SKM-1 treated with dmso at 0.1 percent for 144 hours (cell line): ENCODE results near the gene AADACL4.
"Not testable (repeated sequence)": the region's sequence is repeated elsewhere in the genome, so short reads cannot be mapped to it uniquely, and the experiment has no call there.

Experiments used
- DNase-seq: peaks from one replicate; lab custom pipeline; 2025; ENCODE audit not compliant: unreplicated experiment; lab: John Stamatoyannopoulos, UW

The AADACL4 gene

DNA sequence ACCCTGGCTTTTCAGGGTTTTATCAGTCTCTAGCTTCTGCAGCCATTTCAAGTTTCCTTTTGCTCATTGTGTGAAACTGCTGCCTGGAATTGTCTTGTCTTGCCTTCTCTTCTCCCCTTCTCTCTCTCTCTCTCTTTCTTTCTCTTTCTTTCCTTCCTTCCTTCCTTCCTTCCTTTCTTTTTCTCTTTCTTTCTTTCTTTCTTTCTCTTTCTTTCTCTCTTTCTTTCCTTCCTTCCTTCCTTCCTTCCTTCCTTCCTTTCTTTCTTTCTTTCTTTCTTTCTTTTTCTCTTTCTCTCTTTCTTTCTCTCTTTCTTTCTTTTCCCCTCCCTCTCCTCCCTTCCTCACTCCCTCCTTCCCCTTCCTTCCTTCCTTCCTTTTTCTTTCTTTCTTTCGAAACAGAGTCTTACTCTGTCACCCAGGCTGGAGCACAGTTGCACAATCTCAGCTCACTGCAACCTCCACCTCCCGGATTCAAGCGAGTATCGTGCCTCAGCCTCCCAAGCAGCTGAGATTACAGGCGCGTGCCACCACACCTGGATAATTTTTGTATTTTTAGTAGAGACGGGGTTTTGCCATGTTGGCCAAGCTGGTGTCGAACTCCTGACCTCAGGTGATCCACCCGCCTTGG lies 14.1 kb downstream of the AADACL4 start:
- not testable (repeated sequence) for DNase-seq

DNA sequence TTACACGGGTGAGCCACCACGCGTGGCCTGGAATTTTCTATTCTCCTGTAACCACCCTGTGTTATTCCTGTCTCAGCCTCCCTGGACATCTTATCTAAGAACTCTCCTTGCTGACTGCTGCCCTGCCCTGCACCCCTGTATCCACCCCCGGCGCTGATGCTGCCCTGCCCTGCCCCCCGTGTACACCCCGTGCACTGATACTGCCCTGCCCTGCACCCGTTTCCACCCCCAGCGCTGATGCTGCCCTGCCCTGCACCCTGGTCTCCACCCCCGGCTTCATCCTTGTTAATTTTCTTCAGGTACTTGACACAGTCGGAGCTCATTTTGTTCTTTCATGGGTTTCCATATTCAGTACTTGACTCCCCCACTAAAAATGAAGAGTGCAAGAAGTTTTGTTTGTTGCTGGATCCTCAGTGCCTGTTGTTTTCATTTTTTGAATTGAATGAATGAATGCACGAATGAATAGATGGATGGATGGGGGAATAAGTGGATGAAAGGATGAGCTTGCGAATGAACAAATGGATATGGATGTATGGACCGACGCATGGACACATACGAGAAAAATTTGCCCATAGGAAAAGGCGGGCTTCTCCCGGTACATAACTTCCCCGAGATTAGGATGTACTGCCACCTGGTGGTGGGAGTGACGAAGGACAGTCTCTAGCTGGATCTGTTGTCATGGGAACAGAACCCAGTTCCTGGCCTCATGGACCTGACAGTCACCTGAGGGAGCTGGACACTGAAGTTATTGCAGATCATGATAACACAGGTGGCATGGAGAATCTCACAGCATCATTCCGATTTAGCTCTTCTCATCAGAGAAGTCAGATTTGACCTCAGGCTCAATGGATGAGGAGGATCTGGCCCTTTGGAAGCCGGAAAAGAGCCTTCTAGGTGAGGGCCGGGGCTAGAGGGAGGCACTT lies 14.9 kb downstream of the AADACL4 start:
- DNase-seq: peak; percentile 56

DNA sequence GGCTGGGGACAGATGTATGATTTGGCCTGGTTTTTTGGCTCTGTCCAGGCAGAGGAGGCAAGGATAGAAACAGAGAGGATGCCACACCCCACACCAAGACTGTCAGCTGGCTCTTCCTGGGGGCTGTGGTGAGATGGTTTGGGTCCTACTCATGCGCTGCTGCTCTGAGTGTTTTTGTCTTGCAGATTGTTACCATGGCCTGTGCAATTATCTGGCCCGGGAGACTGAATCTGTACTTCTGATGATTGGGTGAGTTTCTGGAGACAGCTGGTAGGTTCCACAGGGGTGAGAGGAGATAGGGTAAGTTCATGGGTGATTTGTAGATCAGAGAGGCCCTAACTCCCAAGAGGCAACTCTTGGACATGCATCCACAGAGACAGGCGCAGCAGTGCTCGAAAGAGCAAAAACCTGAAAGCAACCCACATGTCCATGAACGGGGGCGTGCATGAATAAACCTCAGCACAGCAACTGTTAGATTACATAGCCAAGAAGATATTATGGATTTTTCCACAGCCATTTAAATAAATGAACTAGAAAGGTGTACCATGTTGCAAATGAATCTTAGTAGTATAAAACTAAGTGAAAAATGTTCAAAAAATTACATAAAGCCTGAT lies 17.8 kb downstream of the AADACL4 start:
- DNase-seq: no peak

DNA sequence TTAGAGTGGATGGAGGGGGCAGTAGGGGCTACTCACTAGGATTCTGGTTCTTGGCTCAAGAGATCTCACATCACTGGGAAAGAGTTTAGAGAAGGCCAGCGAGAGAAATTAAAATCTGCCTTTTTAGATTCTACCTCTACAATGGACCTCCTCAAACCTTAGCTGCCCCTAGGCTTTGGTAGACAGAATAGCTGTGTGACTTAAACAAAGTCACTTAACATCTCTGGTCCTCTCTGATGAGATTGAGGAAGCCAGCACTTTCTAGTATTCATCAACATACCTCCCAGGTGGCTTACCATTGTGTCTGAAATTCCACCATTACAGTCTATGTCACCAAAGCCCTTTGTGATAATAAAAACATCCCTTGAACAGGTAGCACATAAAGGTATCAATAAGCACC lies 18.7 kb downstream of the AADACL4 start:
- DNase-seq: no peak

DNA sequence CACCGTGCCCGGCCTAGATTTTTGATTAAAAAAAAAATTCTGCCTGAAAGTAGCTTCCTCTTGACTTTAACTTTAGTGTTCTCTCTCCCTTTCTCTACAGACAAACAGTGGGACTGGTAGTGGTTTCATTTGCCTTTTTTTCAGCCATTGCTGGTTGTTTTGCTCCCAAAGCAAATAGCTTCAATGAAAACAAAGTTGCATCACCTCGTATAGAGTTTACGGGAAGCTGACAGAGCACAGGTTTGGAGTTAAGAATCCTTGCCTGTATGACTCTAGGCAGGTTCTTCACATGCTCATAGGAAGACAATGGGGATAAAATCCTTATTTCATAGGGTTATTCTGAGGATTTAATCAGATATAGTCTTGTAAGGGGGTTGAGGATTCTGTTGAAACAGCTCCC lies 21.6 kb downstream of the AADACL4 start:
- no peak for DNase-seq

DNA sequence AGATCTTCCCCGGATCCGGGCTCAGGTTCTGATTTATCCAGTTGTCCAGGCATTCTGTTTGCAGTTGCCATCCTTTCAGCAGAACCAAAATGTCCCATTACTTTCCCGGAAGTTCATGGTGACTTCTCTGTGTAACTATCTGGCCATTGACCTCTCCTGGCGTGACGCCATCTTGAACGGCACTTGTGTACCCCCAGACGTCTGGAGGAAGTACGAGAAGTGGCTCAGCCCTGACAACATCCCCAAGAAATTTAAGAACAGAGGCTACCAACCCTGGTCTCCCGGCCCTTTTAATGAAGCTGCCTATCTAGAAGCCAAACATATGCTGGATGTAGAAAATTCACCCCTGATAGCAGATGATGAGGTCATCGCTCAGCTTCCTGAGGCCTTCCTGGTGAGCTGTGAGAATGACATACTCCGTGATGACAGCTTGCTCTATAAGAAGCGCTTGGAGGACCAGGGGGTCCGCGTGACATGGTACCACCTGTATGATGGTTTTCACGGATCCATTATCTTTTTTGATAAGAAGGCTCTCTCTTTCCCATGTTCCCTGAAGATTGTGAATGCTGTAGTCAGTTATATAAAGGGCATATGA lies 22.4 kb downstream of the AADACL4 start:
- DNase-seq: no peak

DNA sequence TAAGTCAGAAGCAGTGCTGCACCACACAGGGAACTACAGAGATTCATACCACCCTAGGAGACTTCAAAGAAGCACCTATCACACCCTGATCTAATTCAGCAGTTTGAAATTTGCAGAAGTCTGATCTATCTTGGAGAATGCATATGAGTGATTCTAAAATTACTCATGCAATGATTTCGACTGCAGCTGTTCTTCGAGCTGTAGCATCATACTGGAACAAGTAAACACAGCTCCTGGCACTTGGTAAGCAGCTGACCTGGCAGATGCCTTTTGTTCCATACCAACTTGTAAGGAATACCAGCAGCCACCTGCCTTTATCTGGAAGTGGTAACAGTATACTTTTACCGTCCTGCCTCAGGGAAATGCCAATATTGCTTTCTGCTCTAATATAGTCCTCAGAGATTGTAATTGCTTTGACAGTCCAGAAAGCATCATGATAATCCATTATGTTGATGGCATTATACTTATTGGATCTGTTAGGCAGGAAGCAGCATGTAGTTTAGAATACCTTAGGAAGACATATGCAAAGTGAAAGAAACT lies 25.7 kb downstream of the AADACL4 start:
- no peak for DNase-seq

DNA sequence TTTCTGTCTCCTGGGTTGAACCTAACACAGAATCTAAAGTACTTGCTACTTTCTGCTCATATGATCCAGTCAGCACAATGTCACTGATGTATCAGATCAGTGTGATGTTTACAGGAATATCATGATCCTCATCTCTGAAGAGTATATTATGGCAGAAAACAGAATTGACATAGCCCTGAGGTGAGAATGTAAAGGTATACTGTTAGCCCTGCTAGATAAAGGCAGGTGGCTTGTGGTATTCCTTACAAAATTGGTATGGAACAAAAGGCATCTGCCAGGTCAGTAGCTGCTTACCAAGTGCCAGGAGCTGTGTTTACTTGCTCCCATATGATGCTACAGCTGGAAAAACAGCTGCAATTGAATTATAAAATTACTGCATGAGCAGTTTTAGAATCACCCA lies 30.5 kb downstream of the AADACL4 start:
- DNase-seq: no peak

DNA sequence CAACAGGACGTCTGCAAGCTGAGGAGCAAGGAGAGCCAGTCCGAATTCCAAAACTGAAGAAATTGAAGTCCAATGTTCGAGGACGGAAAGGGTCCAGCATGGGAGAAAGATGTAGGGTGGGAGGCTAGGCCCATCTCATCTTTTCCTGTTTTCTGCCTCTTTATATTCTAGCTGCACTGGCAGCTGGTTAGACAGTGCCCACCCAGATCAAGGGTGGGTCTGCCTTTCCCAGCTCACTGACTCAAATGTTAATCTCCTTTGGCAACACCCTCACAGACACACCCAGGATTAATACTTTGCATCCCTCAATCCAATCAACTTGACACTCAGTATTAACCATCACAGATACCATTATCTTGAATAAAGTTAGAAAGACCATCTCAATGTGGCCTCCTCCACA lies 32.2 kb downstream of the AADACL4 start:
- not testable (repeated sequence) for DNase-seq

DNA sequence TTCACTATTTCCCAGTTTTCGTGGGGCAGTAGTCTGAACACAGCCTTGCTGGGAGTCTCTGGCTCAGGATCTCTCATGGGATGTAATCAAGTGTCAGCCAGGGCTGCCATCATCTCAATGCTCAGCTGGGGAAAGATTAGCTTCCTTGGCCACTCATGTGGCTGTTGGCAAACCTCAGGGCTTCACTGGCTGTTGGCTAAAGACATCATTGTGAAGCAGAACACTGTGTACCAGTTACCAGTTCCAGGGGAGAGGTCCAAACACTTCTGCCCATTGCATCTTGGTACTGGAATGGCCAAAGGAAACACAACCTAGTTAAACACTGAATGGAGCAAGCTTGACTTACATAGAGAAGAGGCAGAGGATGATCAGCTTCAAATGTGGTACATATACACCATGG lies 33.7 kb downstream of the AADACL4 start:
- DNase-seq: no peak

DNA sequence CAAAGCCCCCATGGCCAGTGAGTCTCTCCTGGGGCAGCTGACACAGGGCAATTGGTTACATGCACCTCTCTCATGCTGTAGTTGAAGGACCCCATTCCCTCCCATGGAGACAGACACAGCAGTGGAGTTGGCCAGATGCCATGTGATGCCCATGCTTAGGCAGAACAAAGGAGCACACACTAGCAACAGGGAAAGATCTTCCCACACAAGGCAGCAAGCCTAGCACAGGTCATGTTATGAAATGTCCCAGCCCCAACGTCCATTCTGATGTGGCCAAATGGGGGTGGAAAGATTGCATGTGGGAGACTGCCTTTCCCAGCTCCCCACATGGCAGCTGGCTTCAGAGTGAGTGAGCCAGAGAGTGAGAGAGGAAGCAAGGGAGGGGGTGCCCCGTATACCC lies 34.5 kb downstream of the AADACL4 start:
- no peak for DNase-seq

DNA sequence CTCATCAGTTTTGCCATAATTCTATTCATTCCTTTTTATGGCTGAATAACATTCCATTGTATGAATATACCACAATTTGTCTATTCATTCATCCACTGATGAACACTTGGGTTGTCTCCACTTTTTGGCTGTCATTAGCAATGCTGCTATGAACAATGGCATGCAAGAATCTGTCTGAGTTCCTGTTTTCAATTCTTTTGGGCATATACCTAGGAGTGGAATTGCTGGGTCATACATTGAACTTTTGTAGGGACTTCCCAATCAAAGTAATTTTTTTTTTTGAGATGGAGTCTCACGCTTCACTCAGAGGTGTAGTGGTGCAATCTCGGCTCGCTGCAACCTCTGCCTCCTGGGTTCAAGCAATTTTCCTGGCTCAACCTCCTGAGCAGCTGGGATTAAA lies 34.9 kb downstream of the AADACL4 start:
- no peak for DNase-seq

DNA sequence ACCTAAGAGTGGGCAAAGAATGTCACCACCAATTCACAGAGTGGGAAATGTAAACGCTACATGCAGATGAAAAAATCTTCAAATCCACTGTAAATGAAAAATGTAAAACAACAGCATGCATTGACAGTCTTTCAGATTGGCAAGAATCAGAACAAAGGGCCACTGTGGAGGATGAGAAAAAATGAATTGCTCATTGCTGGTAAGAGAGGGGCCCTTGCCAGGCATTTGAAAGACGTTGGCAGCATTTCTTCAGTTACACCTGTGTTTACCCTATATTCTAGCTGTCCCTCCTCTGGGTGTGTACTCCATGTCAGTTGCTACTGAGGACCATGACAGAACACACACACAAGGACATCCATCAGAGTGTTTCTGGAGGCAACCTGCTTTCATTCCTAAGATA lies 46.3 kb downstream of the AADACL4 start:
- DNase-seq: no peak

DNA sequence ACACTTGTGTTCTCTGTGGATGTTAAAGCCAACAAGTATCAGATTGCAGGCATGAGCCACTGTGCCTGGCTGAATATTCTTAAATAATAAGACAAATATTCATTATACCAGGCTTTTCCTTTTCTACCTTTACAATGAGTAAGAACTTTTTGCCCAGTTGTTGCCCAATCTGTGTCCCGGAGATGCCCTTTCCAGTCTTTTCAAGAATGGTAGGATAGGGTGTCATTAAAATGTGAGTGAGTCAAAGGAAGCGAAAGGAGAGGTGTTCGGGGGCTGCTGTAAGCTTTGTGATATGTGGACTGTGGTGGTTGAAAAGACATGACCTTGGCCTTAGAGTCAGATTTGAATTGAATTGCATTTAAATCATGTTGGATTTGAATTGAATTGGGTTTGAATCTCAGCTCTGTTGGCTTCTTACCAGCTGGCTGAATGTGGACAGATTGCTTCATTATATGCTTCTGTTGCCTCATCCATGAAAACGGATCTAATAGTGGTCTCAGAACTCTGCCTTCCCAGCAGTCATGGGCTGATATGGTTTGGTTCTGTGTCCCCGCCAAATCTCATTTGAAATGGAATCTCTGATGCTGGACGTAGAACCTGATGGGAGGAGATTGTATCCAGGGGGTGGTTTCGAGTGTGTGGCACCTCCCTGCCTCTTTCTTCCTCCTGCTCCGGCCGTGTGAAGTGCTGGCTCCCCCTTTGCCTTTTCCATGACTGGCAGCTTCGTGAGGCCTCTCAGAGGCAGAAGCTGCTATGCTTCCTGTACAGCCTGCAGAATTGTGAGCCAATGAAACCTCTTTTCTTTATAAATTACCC lies 49.3 kb downstream of the AADACL4 start:
- DNase-seq: no peak

DNA sequence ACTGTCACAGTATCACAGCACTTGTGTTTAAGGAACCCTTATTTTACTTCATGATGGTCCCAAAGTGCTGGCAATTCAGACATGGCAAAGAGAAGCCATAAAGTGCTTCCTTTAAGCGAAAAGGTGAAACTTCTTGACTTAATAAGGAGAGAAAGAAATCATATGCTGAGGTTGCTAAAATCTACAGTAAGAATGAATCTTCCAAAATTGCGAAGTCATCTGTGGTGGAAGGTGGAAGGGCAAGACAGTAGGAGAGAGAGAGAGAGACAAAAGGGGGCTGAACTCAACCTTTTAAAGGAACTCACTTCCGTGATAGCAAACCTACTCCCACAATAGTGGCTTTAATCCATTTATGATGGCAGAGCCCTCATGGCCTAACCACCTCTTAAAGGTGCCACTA lies 52.8 kb downstream of the AADACL4 start:
- no peak for DNase-seq

DNA sequence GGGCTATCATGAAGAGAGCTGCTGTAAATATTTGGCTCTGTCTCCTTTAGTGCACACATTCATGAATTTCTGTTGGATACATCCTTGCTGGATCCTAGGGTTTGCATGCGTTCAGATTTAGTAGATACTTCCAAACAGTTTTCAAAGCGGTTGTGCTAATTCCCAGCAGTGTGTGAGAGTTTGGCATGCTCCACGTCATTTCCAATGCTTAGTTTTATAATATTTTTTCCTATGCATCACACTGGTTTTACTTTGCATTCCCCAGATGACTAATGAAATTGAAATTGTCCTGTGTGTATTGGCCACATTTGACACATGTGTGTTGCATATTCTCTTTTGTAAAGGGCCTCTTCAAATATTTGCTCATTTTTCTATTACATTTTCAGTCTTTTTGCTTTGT lies 53.5 kb downstream of the AADACL4 start:
- DNase-seq: no peak

DNA sequence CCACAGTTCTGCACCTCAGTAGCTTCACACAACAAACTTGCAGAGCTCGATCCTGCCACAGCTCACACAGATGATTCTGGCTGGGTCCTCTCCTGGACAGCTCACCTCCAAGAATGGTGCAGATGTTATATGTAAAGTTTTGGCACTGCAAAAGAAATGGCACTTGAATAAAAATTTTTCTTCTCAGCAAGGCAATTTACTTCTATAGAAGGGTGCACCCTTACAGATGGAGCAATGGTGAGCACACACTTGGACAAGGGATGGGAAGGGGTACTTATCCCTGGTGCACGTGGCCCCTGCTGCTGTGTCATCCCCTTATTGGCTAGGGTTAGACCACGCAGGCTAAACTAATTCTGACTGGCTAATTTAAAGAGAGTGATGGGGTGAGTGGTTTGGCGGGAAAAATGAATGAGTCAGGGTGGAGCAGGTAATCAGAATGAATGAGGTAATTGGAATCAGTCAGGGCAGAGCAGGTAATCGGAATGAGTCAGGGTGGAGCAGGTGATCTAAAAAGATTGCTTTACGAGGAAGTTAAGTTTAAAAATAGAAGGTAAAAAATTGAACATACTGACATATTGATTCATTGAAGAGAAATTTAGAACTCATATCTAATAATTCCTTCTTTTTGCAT lies 60.1 kb downstream of the AADACL4 start:
- no peak for DNase-seq

DNA sequence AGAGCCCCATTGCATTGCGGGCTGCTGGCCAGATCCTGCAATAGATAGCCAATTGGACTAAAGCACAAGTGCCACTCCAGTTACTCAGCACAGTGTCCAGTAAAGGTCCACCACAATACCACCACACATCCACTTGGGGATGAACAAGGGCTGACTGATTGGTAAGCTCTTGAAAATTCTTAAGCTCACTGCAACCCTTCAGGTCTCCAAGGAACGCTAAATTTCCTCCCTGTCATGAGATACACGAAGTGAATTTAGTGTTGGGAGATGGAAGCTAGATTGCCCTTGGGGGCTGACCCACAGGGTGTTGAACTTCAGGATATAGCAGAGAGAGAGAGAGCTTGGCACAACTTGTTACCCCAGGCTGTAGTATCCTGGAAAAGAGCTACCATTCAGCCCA lies 62.2 kb downstream of the AADACL4 start:
- no peak for DNase-seq

DNA sequence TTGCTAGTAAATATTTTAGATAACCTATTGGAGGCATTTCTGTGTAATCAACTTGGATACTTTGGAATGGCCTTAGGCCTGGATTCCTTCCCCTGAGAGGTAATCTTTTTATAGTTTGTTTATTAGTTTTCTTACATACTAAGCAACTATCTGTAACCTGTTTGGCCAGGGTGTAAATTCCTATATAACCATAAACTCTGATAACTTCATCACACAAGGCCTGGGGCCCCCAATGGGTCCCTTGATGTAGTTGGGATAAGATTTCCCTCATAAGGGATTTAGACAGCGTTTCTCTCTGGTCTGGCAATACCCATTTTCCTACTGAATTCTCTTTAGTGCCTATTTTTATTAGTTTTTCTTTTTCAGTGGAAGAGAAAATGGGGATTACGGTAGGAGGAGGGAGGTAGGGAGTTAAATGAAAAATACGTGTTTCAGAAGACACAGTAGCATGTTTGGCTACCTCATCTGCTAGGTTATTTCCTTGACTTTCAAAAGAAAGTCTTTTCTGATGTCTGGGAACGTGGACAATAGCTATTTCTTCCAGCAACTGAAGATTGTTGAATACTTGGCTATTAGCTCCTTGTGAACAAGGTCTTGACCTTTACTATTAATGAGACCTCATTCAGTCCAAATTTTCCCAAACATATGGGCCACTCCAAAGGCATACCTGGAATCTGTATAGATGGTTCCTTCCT lies 64.7 kb downstream of the AADACL4 start:
- DNase-seq: no peak

DNA sequence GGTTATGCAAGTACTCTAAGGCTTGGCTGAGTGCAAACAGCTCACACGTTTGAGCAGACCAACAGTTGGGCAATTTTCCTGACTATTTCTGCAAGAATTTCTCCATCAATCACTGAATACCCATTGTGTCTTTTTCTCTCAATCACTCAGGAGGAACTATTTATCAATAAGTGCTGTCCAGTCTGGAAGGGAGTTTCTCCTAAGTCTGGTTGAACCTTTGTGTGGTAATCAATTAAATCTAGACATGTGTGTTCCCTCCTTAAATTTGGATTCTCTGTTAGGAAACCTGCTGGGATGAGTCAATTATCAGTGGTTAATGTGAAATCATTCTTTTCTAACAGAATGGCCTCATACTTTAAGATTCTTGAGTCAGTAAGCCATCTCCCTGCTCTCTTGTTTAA lies 65.2 kb downstream of the AADACL4 start:
- DNase-seq: peak; percentile 26
